GM12891 (cell line): ENCODE data around the gene ZBTB20.

Source experiments
- DNase-seq: peaks from one replicate; pipeline ENCODE4 v3.0.0; 2011; ENCODE audit warnings: low spot score; ENCODE audit not compliant: insufficient read length
- FAIRE-seq: peaks from 2 replicates; lab custom pipeline; 2011; peaks lifted over from hg19 to GRCh38; lab: Jason Lieb, UNC
- PAX5 ChIP-seq: IDR thresholded peaks from 2 replicates; pipeline ENCODE4 v1.6.1; 2011; ENCODE audit warnings: low read length, moderate library complexity, mild to moderate bottlenecking; ENCODE audit not compliant: insufficient read depth, severe bottlenecking
- POLR2A ChIP-seq: IDR thresholded peaks from 2 replicates; pipeline ENCODE4 v1.6.1; 2011; ENCODE audit warnings: low read depth, low read length, control low read depth
- POLR2AphosphoS5 ChIP-seq: IDR thresholded peaks from 2 replicates; pipeline ENCODE4 v1.6.1; 2011; ENCODE audit warnings: low read depth, low read length, control low read depth
- POU2F2 ChIP-seq: IDR thresholded peaks from 2 replicates; pipeline ENCODE4 v1.6.1; 2011; ENCODE audit warnings: low read depth, mild to moderate bottlenecking, control low read depth, low read length, moderate library complexity
- SPI1 ChIP-seq: IDR thresholded peaks from 2 replicates; pipeline ENCODE4 v1.6.1; 2011; ENCODE audit warnings: low read depth, low read length, control low read depth
- TAF1 ChIP-seq: IDR thresholded peaks from 2 replicates; pipeline ENCODE4 v1.6.1; 2011; ENCODE audit warnings: low read depth, low read length, control low read depth

ZBTB20 gene

DNA sequence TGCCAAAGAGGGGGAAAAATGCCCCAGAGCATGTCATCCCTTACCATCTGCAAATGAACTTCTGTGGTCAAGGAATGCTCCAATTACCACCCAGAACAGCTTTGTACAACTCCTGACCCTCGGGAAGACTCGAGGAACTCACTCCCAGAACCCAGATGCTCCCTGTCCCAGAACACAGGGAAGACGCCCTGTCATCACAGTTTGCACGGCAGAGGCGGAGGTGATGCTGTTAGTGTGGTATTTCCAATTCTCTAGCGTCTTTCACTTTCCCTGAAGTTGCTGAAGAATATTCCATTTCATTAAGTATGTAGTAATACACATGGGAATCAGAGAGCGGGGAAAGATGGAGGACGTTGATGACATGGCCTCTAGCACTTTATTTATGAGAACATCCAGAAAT, 659.6 kb downstream of the ZBTB20 start:
- no peak for TF ChIP-seq POLR2A
- no peak for TF ChIP-seq SPI1
- TF ChIP-seq POU2F2: no peak
- TF ChIP-seq POLR2AphosphoS5: no peak
- no peak for TF ChIP-seq PAX5
- no peak for TF ChIP-seq TAF1
- no peak for FAIRE-seq
- no peak for DNase-seq

DNA sequence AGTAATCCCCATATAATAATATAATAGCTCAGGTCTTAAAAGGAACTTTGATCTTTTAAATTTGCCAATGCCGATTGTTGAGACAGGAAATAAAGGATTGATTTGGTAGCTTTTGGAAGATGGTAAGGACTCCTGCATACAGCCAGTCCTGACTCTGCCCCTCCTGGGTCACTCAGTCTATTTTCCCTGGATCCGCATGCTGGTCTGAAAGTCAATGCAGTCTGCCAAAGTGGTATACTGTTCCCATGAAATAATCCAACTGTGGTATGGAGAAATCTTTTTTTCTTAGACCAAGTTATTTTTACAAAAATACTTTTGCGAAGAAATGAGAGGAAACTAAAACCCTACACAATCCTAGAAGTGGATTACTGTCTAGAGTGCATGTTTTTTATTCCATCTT, 662.2 kb downstream of the ZBTB20 start:
- DNase-seq: no peak
- no peak for TF ChIP-seq POLR2A
- TF ChIP-seq SPI1: no peak
- TF ChIP-seq POU2F2: no peak
- TF ChIP-seq POLR2AphosphoS5: no peak
- no peak for TF ChIP-seq TAF1
- no peak for TF ChIP-seq PAX5
- no peak for FAIRE-seq

DNA sequence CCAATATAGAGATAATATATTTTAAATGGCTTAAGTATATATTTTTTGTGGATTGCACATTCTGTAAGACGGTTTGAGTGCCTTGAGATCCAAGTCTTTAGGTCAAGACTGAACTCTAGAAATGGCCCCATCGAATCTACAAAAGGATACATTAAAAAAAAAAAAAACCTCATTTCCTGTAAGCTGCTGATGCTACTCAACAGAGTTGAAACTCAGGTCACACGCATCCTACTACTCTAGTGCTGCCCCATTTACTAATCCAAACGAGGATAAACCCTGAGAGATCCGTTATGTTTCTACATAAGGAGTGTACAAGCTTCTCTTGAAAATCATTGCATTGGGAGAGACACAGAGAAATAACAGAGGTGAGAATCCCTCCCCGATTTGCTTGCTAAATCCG, 666.0 kb downstream of the ZBTB20 start:
- TF ChIP-seq POLR2AphosphoS5: no peak
- TF ChIP-seq POU2F2: no peak
- no peak for TF ChIP-seq POLR2A
- no peak for TF ChIP-seq PAX5
- no peak for TF ChIP-seq SPI1
- TF ChIP-seq TAF1: no peak
- DNase-seq (no peak), FAIRE-seq (no peak)

DNA sequence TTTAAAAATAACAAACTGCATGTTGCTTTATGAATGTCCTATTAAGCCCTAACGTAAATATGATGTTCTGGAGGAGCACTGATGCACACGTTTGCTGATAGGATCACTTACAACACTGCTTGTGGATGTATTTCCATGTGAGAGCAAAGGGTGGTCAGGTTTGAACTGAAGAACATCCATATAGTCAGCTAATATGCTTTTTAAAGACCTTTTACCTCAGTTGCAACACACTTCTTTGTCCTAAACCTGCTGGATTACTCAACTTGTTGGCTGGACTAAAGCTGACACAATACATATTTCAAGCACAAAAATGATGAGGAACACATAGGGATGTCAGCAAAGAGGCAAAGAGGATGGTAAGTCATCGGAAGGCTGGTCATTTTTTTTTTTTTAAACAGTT, 666.6 kb downstream of the ZBTB20 start:
- FAIRE-seq (peak; percentile 28), DNase-seq (no peak)
- TF ChIP-seq POLR2A (no peak), SPI1 (no peak)

DNA sequence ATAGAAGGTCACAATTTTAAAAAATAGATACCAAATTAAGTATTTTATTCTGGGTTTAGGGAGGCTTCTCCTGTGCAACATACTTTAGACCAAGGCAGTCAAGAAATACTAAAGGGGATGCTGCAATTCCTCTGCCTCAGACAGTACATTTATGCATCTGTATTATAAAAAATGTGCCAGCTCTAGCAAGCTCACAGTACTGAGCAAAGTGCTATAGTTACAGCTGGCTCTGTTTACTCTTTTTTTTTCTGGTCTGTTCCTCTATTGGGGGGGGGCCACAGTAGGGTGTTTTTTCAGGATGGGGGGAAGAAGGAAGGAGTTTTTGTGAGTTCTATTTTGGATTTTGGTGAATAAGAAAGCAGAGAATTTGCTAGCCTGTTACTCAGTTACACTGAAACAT, 668.3 kb downstream of the ZBTB20 start:
- FAIRE-seq: no peak
- no peak for TF ChIP-seq POLR2AphosphoS5
- no peak for TF ChIP-seq PAX5
- no peak for TF ChIP-seq SPI1
- TF ChIP-seq POLR2A: no peak
- TF ChIP-seq POU2F2: no peak
- no peak for TF ChIP-seq TAF1
- DNase-seq: no peak

DNA sequence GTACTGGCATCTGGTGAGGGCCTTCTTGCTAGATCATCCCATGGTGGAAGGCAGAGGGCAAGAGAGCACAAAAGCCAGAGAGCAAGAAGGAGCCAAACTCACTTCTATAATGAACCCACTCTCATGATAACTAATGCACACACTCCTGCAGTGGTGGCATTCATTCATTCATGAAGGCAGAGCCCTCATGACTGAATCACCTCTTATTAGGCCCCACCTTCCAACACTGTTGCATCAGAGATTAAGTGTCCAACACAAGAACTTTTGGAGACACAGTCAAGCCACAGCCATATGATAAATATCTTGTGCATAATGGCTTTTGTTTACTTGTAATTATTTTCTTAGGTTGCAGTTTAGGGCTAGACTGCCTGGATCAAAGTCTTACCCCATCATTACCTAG, 670.6 kb downstream of the ZBTB20 start:
- no peak for FAIRE-seq
- no peak for TF ChIP-seq POLR2A
- no peak for TF ChIP-seq TAF1
- TF ChIP-seq PAX5: no peak
- TF ChIP-seq POLR2AphosphoS5: no peak
- no peak for TF ChIP-seq POU2F2
- TF ChIP-seq SPI1: no peak
- no peak for DNase-seq

DNA sequence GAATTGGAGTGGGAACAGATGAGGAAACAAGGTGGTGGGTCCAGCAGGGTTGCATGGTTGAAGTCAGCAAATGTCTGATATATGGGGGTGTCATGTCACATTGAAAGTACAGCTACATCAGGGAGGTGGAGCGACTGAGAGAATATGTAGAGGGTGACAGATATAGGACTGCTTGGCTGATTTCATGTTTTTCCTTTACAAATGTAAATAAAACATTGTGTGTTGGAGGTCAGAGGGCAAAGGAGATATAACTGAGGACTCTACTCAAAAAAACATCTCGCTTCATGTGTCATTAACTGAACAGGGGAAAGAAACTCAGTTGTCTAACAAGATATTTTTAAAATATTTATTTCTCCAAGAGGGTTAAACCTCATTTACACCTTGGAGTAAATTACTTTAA, 675.6 kb downstream of the ZBTB20 start:
- FAIRE-seq: no peak
- DNase-seq: no peak

DNA sequence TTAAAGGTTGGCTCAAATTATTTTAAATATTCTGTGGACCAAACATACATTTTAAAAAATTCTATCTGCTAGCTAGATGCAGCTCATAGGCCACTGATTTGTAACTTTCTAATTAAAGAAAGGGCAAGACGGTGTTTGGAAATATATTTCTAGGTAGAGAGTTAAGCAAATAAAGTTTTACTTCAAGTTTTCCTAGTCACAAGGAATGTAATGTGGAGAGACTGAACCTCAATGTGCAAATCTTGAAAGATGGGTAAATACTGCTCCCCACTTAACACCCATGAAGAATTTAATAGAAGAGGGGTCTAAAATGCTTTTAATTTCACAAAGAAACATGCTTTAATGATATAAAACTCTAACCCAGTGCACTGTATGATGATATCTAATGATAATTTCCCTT, 678.0 kb downstream of the ZBTB20 start:
- FAIRE-seq (no peak), DNase-seq (no peak)

More for the DNA sequence above, 675.6 kb downstream of the ZBTB20 start:
- TF ChIP-seq PAX5 (no peak), POLR2AphosphoS5 (no peak), POLR2A (no peak), POU2F2 (no peak), TAF1 (no peak), SPI1 (no peak)

DNA sequence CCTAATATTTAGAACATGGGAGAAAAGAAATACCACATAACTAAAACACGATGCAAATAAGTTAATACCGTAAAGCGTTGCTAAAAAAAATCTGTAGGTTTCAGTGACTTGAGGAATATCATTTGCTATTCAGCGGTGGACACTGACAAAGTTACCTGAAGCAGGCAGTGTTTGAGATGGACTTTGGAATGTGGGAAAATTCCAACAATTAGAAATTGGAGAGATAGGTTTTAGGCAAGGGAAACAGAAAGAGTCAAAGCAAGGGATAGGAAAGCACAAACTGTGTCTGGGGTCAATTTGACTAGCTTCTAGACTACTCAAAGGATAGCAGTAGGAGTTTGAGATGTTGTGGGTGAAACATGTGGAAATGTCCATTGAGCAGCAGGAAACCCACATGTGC, 680.3 kb downstream of the ZBTB20 start:
- FAIRE-seq (peak; percentile 60), DNase-seq (no peak)
- TF ChIP-seq SPI1 (no peak), POU2F2 (no peak), TAF1 (no peak), PAX5 (no peak), POLR2AphosphoS5 (no peak), POLR2A (no peak)

More for the DNA sequence above, 678.0 kb downstream of the ZBTB20 start:
- TF ChIP-seq SPI1 (no peak), TAF1 (no peak), POLR2A (no peak), POU2F2 (no peak), PAX5 (no peak), POLR2AphosphoS5 (no peak)

DNA sequence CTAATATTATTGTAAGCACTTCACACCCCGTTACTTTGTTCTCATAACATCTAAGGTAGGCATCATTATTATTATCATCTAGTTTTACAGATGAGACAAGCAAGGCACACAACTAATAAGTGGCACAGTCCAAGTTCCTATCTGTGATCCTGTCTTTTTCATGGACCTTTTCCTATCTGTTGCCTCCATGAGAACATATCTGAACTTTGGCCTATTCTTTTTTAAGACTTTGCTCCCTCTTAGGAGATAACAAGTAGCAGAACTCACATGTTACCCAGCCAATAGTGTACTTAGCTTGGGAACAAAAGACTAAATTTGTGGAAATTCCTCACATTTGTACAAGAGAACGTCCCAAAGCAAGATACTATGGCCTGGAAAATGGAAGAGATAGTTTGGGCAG, 680.8 kb downstream of the ZBTB20 start:
- DNase-seq (no peak), FAIRE-seq (no peak)
- no peak for TF ChIP-seq PAX5
- TF ChIP-seq SPI1: no peak
- no peak for TF ChIP-seq POLR2A
- no peak for TF ChIP-seq POU2F2
- no peak for TF ChIP-seq TAF1
- TF ChIP-seq POLR2AphosphoS5: no peak
